Subcutaneous preadipocyte (primary cell): Measurements from ENCODE around the gene FETUB. TPM values are rescaled to one million over a fixed set of nuclear protein-coding genes. Genes with fewer than 3 reads are reported as not detected.

ENCODE experiments used
- small RNA-seq: library from RNA; depleted of rRNA; stranded (forward); fragments of <200 nt; gene quantifications from one replicate; pipeline ENCODE3, GENCODE V24; 2012
- total RNA-seq: library from RNA; depleted of rRNA; stranded (reverse); fragments of >200 nt; gene quantifications from 2 replicates; pipeline ENCODE4 v1.2.3, GENCODE V29; 2012

The FETUB gene
- total RNA-seq, result not detected in 2 replicates

GRCh38 chr3:186639778-186640472 is at the start of gene FETUB:
TSS of gene FETUB (plus strand) at chr3:186640399. CDS start at chr3:186640461, 62 bp downstream.

GRCh38 chr3:186612721-186613636 is 27.2 kb upstream of the FETUB start, which contains the start of gene AHSG:
TSS of gene AHSG (plus strand) at chr3:186613060. CDS start at chr3:186613142, 82 bp downstream.

GRCh38 chr3:186665625-186666188 is 25.5 kb downstream of the FETUB start, which contains the start of gene HRG:
TSS of gene HRG (plus strand) at chr3:186666014. CDS start at chr3:186666032, 18 bp downstream.

Small RNA genes lying within 50 kb of the gene (small RNA-seq; reads per million reads assigned to genes)
- gene RF00017, result not detected

Other genes with a start within 250 kb of the FETUB start
- 1.8 and 2.3 TPM in 2 replicates for gene CRYGS, start 96.0 kb upstream of the FETUB start, total RNA-seq
- 14.7 and 19.7 TPM in 2 replicates for gene TBCCD1, start 73.1 kb upstream of the FETUB start, total RNA-seq
- gene DNAJB11, start 69.7 kb upstream of the FETUB start, total RNA-seq, result 26.1 and 37.9 TPM in 2 replicates
- not detected in 2 replicates for gene AHSG, start 27.3 kb upstream of the FETUB start, total RNA-seq
- gene HRG, start 25.6 kb downstream of the FETUB start, total RNA-seq, result not detected in 2 replicates
- gene KNG1, start 77.0 kb downstream of the FETUB start, total RNA-seq, result not detected in 2 replicates
- 344 and 390 TPM in 2 replicates for gene EIF4A2, start 143.2 kb downstream of the FETUB start, total RNA-seq
- 24.3 and 38.5 TPM in 2 replicates for gene RFC4, start 166.1 kb downstream of the FETUB start, total RNA-seq
- gene ADIPOQ, start 202.3 kb downstream of the FETUB start, total RNA-seq, result not detected in 2 replicates